NCI-H524 treated with DMSO at 0.1 percent for 48 hours (cell line): ENCODE measurements around the gene ATP11A.

Source experiments
- DNase-seq: peaks from one replicate; lab custom pipeline; 2025; lab: John Stamatoyannopoulos, UW

Gene ATP11A

GRCh38 chr13:112821340-112822055, 131.7 kb downstream of the ATP11A start:
- DNase-seq = no peak

GRCh38 chr13:112822851-112823250, 133.0 kb downstream of the ATP11A start:
- no peak for DNase-seq

- no peak for DNase-seq
Observed at GRCh38 chr13:112824429-112824828, 134.6 kb downstream of the ATP11A start.

DNA sequence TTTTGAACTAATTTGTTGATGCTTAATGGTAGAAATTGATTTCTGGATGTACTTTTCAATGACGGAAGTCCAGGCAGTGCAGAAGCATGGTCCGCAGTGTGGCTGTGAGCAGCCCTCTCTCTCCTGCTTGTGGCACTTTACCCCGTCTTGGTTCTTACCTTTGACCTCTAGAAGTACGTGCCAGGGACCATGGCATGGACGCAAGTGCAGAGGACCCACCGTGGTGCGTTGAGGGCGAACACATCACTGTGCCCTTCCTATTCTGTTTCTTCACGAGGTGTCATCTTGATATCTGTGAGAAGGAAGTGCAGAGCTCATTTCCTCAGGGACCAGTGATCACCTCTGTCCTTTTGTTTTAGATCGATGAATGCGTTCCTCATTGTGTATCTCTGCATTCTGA, 135.2 kb downstream of the ATP11A start:
- DNase-seq = no peak

- DNase-seq = no peak
Observed at GRCh38 chr13:112825875-112826274, 136.0 kb downstream of the ATP11A start.

DNA sequence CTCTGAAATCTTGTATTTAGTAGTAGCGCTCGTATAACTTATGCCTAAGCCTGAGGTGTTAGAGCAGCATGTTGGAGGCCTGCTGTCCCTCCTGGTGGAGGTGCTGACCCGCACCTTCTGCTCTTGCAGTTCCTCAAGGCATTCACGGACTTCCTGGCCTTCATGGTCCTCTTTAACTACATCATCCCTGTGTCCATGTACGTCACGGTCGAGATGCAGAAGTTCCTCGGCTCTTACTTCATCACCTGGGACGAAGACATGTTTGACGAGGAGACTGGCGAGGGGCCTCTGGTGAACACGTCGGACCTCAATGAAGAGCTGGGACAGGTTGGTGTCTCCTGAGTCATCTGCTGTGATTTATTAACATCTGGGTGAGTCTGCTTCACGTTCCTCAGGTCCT, 136.7 kb downstream of the ATP11A start:
- no peak for DNase-seq

DNA sequence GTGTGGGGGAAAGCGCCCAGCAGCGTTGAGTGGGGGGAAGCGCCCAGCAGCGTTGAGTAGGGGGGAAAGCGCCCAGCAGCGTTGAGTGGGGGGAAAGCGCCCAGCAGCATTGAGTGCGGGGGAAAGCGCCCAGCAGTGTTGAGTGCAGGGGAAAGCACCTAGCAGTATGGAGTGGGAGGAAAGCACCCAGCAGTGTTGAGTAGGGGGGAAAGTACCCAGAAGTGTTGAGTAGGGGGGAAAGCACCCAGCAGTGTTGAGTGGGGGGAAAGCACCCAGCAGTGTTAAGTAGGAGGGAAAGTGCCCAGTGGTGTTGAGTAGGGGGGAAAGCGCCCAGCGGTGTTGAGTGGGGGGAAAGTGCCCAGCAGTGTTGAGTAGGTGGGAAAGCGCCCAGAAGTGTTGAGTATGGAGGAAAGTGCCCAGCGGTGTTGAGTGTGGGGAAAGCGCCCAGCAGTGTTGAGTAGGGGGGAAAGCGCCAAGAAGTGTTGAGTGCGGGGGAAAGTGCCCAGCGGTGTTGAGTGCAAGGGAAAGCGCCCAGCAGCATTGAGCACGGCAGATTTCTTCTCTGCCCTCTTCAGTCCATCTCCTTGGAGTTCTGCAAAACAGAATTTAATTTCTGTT, 138.4 kb downstream of the ATP11A start:
- no peak for DNase-seq

- no peak for DNase-seq
Observed at GRCh38 chr13:112828756-112829155, 138.9 kb downstream of the ATP11A start.

DNA sequence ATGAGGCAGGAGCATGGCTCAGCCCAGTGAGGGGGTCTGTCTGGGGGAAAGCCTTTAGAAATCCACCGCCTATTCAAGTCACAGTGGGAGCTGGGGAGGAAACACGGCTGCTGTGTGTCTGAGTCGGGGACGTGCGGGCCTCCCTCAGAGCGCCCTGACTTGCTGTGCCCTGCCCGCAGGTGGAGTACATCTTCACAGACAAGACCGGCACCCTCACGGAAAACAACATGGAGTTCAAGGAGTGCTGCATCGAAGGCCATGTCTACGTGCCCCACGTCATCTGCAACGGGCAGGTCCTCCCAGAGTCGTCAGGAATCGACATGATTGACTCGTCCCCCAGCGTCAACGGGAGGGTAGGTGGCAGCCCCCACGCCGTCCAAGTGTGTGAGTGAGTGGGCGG, 141.4 kb downstream of the ATP11A start:
- DNase-seq = no peak

DNA sequence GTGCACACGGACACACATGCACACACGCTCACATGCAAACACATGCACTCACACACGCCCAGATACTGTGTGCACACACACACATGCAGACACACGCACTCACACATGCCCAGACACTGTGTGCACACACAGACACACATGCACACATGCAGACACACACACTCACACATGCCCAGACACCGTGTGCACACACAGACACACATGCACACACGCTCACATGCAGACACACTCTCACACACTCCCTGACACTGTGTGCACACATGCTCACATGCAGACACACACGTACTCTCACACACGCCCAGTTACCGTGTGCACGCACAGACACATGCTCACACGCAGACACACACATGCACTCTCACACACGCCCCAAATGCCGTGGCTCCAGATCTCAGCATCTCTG, 142.0 kb downstream of the ATP11A start:
- no peak for DNase-seq

GRCh38 chr13:112832811-112833210, 143.0 kb downstream of the ATP11A start:
- DNase-seq = no peak

- no peak for DNase-seq
Observed at GRCh38 chr13:112833551-112834257, 143.9 kb downstream of the ATP11A start.

DNA sequence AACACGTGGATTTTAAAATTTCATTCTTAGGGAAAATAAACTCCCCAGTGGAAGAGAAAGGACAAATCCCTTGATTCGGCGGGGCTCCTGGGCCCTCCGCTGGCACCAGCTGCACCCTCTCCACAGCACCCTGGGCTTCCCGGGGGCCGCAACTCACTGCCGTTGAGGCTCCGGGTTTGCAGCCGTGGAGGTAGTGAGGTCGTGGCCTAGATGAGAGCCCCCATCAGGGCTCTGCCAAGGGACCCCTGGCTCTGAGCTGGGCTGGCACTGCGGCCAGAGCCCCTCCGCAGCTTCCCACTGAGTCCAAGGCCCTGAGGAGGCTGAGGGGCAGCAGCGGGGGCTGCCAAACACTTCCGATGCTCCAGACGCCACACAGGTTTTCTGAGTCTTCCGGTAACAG, 145.5 kb downstream of the ATP11A start:
- DNase-seq = no peak

DNA sequence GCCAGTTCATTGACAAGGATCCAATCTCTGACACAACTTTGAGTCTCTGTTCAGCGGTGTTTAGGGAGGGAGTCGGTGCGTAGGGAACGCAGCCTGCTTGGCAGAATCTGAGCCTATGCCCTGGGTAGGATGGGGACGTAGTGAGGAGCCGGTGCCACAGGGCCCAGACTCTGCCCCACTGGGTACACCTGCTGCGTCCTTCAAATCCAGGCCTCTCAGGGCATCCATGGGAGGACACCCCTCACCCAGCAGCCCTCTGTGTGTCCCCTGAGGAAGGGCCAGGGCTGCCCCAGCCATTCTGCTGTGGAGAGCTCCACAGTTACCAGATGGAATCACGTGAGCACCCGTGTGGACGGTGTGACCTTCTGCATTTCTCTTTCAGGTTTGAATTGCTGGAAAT, 146.0 kb downstream of the ATP11A start:
- no peak for DNase-seq

- DNase-seq = no peak
Observed at GRCh38 chr13:112836940-112837339, 147.1 kb downstream of the ATP11A start.

- no peak for DNase-seq
Observed at GRCh38 chr13:112837371-112838037, 147.7 kb downstream of the ATP11A start.

GRCh38 chr13:112838038-112838841, 148.4 kb downstream of the ATP11A start:
- DNase-seq = no peak

GRCh38 chr13:112838842-112839117, 148.9 kb downstream of the ATP11A start:
- DNase-seq = no peak

- no peak for DNase-seq
Observed at GRCh38 chr13:112839356-112840105, 149.7 kb downstream of the ATP11A start.

- DNase-seq = no peak
Observed at GRCh38 chr13:112840472-112841302, 150.8 kb downstream of the ATP11A start.
